Middle frontal gyrus (tissue), 1 donor: ENCODE results near the gene TSPO2.
A peak's percentile ranks its signal among the peaks of the same experiment; 100 is the strongest.

Experiments used
- DNase-seq: peaks from one replicate; pipeline ENCODE4 v3.0.0-alpha.2; 2015; ENCODE audit warnings: low spot score; ENCODE audit errors: extremely low spot score

TSPO2 gene

DNA sequence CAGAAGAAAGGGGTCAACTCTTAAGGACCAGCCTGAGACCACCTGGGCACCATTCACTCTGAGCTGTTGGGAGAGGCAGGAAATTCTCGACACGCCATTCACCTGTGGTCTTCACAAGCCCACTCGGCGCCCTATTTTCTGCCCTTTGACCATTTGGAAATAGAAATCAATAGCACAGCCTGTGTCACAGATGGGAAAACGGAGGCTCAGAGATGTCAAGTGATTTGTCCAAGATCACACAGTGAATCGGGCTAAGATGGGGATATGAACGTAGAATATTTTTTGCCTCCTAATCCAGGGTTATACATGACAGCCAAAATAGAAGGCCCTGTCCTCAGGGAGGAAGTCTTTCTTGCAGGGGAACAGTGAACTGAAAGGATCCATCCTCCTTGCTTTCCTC is 7.7 kb downstream of the TSPO2 start:
- no peak for DNase-seq

DNA sequence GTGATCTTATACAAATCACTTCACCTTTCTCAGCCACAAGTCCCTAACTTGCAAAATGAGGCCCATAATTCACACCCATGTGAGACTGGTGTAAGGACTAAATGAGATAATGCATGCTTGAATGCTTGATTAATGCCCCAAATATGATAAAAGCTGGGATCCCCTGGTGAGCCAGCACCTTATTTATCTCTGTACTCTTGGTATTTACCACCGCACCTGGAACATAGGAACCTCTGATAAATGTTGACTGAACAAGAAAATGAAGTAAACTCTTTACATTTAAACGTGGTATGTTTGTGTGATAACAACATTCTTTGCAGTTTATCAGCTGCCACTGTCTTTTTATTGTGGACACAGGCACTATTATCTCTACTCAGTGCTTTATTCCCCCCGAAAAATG is 8.3 kb downstream of the TSPO2 start:
- DNase-seq, result no peak

DNA sequence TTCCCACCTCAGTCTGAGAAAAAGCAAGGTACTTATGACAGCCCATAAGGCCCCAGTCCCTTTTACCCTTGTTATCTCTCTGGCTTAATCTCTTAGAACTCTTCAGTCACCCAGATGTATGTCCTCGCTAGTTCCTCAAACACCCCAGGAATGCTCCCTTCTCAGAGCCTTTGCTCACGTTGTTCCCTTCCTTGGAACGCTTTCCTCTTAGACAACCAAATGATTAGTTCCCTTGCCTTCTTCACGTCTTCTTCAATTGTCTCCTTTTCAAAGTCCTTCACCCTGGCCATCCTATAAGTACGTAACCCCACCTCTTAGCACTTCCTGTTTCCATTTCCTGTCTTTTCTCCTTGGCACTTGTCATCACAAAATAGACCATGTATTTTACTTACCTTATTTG is 9.6 kb downstream of the TSPO2 start:
- no peak for DNase-seq

DNA sequence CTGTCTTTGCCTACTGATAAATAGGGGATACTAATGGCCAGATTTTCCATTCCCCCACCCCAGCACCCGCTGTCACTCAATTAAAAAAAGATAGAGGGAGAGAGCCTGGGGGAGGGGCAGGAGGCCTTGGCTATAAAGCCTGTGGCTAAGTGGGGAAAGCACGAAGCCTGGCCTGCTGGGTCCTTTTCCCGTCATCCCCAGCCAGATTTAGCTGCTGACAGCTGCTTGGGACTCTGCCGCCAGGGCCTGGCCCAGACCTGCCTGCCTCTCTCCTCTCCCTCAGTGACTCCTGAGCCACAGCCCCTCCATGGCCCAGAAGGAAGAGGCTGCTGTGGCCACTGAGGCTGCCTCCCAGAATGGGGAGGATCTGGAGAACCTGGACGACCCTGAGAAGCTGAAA is 10.8 kb downstream of the TSPO2 start, which contains the start of gene APOBEC2:
APOBEC2 (plus strand) TSS at position 162 of the 400 bp plus-strand sequence; CDS start at position 308, 146 bp downstream.
- no peak for DNase-seq

DNA sequence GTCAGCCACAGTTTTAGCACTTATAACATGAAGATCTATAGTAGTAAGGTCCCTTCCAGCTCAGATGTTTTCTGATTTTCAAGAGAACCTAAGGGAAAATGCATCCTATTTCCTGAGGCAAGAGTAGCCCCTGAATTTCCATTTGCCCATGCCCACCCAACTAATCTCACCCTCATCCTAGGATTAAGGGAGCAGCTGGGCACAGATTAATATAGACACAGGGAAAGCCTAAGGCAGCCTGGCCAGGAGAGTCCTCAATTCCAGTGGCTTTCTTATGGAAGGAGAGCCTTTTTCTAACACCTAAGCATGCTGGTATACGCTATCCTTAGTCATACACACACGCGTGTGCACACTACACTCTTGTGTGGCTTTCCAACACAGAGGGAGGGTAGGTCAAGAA is 12.2 kb downstream of the TSPO2 start:
- DNase-seq, result no peak

DNA sequence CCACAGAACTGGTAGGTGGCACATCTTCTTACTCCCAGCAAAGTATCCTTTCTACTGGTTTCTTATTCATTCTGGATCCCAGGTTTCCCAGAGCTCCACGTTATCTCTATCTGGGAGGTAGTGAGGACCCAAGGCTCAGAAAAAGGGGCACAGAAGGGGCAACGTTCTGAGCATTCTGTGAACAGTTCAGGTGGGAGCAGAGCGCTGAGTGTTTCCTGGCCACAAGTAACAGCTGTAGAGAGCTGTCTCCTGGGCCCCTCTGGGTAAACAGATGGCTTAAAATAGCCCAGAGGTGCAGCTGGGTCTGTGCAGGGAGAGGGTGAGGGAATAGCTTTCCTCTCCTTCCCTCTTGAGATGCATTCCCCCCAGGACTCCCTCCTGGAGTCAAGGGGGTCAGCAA is 12.9 kb downstream of the TSPO2 start:
- no peak for DNase-seq

DNA sequence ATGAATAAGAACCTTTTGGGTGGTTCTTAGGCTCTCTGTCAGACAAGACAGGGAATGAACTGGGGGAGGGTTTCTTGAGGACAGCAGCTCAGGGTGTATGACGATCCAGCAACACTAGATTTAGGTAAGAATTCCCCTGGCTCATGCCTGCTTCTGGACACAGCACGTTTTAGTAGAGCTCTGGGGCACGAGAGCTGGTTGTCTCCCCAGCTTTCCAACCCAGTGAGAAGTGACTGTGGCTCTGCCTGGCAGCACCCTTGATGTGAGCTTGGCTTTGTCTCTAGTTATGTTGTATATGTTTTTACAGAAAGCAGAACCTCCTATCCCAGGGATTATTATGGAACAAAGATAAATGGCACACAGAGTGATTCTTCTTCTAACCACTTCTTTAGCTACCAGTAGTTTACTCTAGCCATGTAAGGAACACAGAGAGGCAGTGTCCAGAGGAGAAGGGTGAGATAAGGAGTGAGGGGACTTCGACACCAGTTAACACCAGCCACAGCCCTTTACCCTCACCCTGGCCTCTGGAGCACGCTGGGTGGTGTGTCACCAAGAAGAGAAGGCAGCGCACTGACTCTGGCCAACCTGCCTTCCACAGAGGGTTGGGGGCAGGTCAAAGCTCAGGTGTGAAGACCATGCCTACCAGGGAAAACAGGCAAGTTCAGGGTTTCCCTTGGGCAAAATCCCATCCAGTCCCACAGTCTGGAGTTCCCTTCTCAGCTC is 14.7 kb downstream of the TSPO2 start:
- no peak for DNase-seq

DNA sequence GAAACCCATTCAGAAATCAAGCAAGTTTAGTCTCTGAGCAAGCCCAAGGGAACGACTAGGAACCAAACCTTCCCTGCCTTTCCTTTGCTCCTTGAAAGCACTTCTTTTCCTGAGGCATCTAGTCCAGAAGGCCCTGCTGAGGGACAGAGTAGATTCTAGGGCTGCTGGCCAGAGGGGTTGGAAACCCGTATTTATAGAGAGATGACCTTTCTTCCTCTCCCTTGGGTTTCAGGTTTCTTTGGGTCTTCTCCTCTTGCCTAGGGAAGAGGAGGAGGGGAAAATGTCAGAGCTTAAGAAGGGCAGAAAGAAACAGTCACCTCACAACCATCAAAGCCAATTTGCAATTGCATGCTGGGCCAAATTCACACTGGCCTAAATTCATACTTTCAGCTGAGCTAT is 16.5 kb downstream of the TSPO2 start:
- no peak for DNase-seq

DNA sequence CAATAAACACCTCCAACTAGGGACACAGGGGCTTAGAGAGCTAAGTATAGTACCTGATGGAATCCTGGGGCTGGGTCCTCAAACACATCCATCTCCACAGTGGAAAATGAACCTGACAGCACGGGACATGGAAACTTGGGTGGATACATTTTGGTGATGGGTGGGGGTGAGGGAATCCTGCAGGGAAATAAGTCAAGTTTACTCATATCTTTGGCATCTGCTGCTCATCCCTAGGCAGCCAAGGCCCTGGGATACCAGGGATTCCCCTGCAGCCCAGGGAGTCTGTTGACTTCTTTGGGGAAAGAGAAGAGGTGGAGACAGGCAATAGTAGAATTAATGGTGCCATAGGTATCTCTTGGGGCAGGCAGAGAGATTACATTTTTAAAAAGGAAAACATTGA is 17.3 kb downstream of the TSPO2 start:
- DNase-seq, result no peak

DNA sequence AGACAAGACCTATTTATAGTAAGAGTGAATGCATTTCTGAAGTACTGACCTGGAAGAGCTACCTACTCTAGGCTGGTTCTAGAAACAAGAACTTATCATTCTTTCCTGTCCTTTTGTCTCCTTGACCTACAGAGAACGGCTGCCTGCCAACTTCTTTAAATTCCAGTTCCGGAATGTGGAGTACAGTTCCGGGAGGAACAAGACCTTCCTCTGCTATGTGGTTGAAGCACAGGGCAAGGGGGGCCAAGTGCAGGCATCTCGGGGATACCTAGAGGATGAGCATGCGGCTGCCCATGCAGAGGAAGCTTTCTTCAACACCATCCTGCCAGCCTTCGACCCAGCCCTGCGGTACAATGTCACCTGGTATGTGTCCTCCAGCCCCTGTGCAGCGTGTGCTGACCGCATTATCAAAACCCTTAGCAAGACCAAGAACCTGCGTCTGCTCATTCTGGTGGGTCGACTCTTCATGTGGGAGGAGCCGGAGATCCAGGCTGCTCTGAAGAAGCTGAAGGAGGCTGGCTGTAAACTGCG is 19.0 kb downstream of the TSPO2 start:
- DNase-seq, result no peak

DNA sequence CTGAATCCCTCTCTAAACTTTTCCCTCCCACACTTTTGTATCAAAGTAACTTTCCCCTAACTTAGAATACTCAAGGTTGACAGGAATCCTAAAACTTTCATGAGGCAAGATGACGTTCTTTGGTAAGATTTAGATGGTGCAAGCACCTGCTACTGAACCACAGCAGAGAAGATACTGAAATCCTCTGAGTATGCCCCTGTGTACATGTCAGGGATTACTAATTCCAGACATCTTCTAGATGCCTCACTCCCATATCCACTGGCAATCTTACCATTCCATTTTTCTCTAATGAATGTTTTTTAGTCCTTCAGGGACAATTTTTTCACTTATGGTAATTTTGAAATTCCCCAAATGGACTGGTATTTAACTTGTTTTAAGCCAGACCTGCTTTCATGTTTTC is 19.8 kb downstream of the TSPO2 start:
- no peak for DNase-seq

DNA sequence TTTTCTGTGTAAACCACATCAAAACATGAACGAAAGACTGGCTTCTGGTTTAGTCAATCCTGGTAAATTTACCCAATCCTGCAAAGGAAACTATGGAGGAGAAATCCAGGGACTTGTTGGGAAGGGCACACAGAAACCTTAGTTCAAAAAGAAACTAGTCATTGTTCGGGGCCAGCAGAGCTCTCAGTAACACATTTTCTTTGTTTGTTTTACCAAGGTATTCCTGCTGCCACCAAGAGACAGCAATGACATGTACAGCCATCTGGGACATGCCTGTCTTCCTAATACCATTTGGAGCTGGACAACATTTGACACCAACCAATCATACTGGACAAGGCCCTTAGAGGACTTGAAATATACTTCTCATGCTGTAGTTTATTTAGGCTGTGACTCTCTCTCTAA is 21.6 kb downstream of the TSPO2 start:
- DNase-seq, result no peak

DNA sequence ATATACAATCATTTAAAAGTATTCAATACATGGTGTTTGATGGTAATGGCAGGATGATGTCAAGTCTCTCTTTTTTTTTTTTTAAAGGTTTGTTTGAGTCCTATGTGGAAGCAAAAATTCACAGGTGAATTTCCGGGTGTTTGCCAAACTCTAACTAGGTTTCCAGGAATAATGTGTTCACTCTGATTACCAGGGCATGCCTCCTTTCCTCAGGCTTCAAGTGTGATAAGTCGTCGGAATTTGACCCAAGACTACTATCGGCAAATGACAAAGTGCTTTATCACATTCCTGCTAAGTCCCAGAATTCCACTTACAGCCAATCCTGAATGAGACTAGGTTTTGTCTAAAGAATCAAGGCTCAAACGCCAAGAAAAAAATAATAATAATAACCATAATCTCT is 22.6 kb downstream of the TSPO2 start:
- DNase-seq, result no peak

DNA sequence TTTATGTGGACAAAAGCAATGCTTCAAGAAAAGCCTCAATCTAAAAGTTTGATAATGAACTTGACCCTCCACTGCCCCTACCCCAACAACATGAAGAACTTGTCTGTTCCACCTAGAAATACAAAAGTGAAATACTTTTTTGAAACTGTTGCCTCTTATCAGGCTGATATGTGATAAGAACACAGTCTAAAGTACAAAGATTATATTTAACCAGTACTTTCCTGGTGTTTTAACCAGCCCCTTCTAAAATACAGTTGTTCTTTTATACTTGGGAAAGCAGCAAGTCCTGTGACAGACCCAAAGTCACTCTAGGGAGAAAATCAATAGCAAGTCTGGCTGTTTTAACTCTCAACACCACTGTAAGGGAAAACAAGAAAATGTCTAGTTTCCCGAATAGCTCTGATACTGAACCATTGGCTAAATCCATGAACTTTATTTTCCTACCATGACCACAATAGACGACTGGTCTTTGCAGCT is 23.3 kb downstream of the TSPO2 start:
- DNase-seq, result no peak

DNA sequence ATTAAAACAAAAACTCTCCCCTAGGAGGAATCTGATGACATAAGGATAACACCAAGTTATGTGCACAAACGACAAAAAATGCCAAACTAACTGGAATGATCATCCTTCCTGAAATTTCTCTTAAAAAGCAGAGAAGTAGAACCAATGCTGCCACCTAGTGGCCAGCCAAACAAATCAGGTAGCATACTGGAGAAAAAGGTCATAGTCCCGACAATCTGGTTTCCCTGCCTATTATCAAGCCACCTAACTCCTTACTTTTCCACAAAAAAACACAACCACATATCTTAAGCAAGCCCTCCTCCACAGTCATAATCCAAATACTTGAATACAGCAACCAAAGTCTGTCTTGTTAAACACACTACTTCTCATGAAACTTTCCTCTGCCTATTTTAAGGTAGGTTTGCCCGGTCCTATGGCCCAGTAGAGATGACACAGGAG is 24.6 kb downstream of the TSPO2 start:
- peak; percentile 73 for DNase-seq

DNA sequence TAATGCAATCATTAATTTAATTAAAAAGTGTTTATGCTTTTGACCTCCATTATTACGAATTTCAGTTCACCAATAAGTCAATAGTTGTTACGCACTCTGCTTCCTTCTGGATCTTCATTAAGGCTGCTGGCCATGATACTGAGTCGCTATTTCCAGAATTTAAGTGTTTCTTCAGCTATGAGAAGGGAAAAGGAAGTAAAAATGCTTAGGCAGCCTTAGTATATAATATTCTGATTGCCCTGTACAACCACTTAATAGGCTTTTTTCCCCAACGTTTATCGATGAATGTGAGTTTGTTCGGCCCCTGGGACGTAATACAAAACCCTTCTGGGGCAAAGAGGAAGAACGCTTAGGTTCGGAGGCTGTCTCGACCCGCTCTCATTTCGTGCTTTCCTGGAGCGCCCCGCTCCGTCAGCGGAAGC is 29.2 kb downstream of the TSPO2 start:
- peak; percentile 77 for DNase-seq

DNA sequence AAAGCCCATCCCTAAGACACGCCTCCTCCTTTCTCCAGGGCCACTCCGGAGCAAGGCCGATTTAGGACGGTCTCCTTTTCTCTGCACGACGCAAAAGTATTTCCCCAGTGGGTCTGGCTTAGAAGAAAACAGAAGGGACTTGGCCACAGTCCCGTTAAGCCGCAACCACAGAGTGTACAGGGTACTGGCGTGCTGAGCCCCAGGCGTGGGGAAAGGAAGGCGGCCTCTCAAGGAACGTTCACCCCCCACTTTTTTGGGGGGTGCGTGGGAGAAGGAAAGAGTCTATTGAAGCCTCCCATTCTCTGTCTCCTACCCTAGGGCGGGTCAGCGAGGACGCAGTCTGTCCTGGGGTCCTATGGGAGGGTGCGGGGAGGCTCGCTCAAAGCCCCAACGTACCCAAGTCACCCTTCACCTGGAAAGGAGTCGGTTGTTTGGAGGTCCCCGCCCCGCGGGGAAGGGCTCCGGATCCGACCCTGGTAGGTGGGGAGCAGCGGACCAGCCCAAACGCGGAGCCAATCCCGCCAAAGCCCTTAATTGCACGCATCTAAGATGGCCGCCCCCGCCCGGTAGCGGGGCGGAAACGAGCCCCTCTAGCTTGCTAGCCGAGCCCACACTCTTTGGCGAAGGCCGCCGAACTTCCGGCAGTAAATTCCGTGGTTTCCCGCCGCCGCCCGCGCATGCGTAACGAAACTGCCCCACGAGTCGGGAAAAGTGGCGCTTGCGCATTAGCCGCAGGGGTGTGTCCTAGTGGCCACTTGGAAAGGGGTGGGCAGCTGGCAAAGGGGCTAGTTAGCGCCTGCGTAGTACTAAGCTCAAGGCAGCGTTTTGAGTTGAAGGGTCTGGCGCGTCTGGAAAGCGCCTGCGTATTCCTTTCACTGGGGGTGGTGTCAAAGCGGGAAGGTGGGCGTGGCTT is 29.9 kb downstream of the TSPO2 start, which contains the start of gene OARD1:
OARD1 (minus strand) TSS at position 434 of the 913 bp plus-strand sequence. CDS start 722 bp downstream, outside the sequence.
- DNase-seq, result peak; percentile 99

DNA sequence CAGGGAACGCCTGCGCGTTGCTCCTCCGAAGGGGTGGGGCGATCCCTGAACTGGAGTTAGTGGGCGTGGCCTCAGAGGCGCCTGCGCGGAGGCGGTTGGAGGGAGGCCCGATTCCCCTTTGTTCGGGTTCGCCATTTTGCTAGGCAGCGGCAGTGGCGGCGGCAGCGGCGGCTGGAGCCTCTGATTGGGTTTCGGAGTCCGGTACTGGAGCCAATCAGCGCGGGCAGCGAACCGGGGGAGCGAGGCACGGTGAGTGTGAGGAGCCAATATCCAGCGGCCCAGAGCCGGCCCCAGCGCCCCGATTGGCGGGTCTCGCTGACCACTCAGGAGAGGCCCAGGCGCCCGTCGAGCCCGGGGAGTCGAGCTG is 30.6 kb downstream of the TSPO2 start, which contains the start of gene NFYA:
NFYA (plus strand) TSS at position 139 of the 367 bp plus-strand sequence. CDS start 6,116 bp downstream, outside the sequence.
- DNase-seq, result no peak

DNA sequence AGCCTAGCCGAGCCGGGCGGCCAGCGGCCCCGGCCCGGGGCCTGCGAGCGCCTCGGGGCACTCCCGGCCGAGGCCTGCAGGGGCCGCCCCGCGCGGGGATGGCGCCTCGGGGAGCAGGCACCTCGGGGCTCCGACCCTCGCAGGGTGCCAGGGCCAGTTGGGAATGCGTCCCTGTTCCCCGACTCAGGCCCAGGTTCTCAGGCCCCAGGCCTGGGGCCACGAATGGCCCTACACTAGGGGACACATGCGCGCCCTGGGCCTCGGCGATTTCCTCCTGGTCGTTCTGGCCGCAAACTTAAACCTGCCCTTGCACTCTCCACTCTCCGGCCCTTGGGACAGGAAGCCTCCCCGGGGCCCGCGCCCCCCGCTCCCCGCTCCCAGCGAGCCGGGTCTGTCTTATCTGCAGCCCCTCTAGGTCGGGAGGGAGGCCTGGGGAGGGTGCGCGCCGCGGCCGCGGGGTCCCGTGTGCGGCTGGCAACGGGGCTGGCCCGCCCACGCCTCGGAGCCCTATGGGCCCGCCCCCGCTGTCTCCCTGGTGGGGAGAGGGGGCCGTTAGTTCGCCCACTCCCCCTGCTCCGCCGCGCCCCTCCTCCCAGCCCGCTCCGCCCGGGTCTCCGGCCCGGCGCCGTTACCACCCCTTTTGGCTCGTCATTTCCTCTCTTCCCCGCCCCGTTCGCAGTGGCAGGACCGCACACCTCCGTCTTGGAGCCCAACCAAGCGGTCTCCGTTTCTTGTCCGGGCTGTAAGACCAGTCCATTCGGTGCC is 31.1 kb downstream of the TSPO2 start:
- peak; percentile 43 for DNase-seq

DNA sequence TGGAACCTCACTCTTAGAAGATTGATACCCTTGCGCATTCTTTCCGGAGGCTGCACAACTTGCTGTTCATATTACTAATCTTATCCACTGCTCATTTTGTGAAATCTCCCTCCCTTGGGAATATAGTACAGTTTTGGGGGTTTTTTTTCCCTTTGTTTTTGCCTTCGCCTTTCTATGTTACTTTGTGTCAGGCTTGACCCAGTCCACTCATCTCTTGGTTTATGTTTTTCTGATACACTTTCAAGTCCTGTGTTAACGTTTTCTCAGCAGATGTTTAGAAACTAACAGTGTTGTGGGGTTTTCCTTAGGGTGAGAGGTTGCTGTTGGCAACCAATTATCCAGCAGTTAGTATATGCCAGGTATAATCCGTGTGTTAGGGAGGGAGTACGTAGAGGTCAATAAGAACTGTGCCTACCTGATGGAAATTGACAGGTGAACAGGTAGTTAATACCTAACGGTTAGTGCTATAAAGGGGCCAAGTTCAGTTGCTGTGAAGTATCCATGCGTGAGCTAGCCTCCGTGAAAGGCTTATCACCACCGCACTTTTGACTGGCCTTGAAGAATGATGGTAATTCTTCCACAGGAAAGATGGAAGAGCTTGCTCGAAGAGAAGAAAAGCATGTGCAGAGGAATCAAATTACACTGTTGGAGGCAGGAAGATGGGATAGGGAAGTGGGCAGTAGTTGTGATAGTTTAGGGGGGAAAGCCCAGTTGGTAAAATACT is 31.9 kb downstream of the TSPO2 start:
- no peak for DNase-seq
